Stimulated activated CD4-positive, alpha-beta T cell treated with anti-CD3 and anti-CD28 coated beads, Interleukin-1b, Interleukin-23, amount 100 ng/mL, for 24 hours (primary cell): ENCODE results near the gene ALPI.
"Not testable (repeated sequence)": the region's sequence is repeated elsewhere in the genome, so short reads cannot be mapped to it uniquely, and the experiment has no call there.

ENCODE experiments used
- DNase-seq, 4 experiments: peaks; one replicate each; pipeline ENCODE4 v3.0.0-alpha.2; 2020; ENCODE audit warnings: low read depth in 4 of 4, low spot score in 1 of 4

Gene ALPI

GRCh38 chr2:232441147-232441651, 14.8 kb upstream of the ALPI start:
- no peak for DNase-seq

DNA sequence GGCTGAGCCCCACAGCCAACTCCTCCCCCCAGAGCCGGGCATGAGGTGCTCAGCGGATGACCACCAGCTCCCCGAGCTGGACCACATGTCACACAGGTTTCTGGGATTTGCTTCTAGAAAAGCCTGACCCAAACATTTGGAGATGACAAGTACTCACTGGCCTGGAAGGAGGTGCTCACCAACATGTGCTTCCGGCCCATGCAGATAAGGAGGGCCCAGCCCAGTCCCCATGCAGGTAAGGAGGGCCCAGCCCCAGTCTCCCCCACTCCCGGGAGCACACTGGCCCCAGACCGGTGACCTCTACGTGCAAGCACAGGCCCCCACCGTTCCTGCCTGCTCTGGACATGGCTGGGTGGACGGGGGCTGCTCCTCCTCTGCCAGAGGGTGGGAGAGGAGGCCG, 14.0 kb upstream of the ALPI start:
- DNase-seq: not testable (repeated sequence)

- not testable (repeated sequence) for DNase-seq
Observed at GRCh38 chr2:232442431-232442830, 13.5 kb upstream of the ALPI start.

DNA sequence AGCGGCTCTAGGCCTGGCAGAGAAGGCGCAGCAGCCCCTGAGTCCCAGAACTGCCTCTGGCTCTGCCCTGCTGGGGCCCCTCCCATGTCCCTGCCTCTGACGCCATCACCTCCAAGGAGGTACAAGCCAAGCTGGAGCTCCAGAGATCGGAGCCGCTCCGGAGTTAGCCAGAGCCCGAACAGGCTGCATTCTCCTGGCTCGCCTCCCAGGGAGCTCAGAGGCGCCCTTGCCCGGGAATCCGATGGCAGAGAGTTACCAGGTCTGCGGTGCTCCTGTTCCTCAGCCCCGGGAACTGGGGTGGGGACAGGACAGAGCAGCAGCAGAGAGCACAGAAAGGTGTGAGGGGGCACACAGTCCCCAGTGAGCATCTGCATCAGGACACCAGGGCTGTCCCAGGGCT, 12.9 kb upstream of the ALPI start:
- not testable (repeated sequence) for DNase-seq

GRCh38 chr2:232443669-232444408, 12.1 kb upstream of the ALPI start:
- not testable (repeated sequence) for DNase-seq

DNA sequence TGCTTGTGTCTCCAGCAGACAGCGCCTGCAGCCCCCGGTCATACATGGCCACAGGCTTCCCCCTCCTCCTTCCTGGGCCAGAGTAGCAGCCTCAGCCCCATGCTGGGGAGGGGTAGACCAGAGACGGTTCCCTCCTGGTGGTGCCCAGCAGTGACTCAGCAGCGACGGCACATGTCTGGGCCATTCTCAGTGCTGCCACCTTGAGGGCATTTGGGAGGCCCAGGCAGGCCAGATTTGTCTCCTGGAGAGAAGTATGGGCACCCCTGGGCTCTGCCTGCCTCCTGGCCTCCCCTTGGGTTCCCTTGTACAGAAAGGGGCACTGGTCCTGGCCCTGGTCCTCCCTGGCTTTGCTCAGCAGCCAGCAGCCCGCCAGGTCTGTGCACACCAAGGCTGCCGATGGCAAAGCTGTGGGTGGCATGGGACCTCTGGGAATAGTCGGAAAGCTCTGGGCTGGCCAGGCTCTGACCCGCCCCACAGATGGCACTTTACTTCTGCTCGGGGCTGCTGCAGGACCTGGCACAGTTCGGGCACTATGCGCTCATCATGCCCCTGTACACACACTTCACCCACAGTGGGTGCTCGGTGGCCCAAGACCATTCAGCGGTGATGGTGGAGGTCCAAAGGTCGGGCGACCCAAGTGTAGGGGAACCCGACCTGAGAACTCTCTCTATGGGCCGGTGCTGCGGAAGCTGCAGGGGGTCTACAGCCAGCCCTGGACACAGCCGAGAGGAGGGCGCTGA, 11.4 kb upstream of the ALPI start:
- DNase-seq: peak; percentile 62 to 73 (median 64)

GRCh38 chr2:232445149-232445885, 10.6 kb upstream of the ALPI start:
- DNase-seq: not testable (repeated sequence)

DNA sequence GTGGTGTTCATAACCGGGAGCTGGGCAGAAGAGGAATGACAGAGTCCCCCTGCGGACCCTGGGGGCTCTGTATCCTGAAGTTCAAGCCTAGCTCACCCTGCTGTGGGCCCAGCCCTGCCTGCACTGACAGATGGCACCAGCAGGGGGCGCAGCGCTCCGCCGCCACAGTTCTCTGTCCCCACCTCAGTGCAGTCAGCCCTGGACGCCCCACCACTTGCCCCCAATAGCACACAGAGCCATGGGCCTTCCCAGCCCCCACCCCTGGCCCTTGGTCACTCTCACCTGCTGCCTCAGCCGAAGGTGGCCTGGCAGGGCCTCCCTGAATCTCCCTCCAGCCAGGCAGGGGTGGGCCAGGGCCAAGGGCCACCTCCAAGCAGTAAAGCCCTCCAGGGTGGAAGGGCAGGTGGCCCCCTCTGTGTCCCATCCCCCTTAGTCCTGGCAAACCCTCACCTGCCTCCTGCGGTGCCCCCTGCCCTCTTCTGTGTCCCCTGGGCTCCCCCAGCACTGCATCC, 9.6 kb upstream of the ALPI start:
- not testable (repeated sequence) for DNase-seq

- DNase-seq: no peak
Observed at GRCh38 chr2:232447091-232447620, 8.8 kb upstream of the ALPI start.

DNA sequence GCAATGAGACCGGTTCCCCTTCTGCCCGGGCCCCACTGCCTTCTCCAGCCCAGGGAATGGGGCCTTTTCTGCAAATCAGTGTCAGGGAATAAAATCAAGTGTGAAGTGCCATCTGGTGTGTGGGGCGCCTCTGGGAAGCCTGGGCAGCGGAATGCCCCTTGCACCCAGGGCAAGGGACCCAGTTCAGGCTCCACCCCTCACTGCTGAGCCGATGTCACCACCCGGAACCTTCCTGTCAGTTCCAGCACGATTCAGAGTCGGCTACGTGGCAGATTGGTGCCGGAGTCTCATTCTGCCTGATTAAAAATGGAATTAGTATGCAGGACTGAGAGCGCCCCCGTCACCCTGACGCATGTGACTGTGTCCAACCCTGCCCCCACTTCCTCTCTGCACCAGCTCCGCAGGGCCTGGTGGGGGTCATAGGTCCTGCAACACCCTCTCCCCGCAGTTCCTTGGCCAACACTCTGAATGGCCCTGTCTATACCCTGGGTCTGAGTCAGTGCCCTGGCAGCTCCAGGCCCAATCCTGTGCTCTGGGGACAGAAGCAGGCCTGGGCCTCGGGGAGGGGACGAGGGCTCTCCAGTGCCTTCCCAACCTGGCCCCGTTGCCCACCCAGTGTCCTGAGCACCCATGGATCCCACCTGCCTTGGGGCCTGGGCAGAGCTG, 8.2 kb upstream of the ALPI start:
- DNase-seq: no peak

GRCh38 chr2:232448304-232448690, 7.7 kb upstream of the ALPI start:
- DNase-seq: no peak

GRCh38 chr2:232449964-232450363, 6.0 kb upstream of the ALPI start:
- no peak for DNase-seq

DNA sequence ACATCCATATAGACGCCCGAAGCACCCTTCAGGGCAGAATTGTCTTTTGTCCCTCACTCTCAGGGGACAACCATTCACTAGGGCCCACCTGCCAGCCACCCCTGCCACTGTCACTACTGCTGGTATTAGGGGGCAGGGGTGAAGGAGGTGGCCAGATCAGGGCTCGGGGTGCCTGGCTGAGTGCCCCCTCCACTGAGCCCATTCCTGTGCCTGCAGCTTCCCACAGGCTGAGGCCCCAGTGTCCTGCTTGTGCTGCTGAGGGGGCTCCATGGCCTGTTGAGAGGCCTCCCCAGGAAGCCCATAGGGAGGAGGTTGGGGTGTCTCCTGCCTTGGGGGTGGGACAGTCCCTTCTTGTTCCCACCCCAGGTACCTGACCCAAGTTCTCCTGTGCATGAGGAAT, 4.3 kb upstream of the ALPI start:
- DNase-seq: not testable (repeated sequence)

DNA sequence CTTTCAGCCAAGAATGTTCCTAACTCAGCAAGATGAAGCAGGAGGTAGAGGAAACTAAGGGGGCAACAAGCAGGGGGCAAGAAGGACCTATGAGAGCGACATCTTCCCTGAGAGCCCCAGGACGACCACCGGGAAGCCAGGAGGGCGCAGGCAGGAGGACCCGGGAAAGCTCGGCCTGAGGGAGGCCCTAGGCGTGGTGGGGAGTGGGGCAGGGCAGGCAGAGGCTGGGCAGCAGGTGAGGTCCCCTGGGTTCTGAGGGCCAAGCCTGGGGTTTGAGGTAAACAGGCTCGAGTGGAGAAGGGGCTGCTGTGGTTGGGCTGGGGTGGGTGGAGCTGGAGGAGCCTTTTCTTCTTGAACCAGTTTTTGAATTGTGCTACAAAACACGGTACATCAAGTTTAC, 1.3 kb upstream of the ALPI start:
- DNase-seq: no peak

- no peak for DNase-seq
Observed at GRCh38 chr2:232456296-232457120, 555 bp downstream of the ALPI start.

GRCh38 chr2:232457121-232458011, 1.4 kb downstream of the ALPI start:
- no peak for DNase-seq

- no peak for DNase-seq
Observed at GRCh38 chr2:232458051-232458660, 2.2 kb downstream of the ALPI start.

DNA sequence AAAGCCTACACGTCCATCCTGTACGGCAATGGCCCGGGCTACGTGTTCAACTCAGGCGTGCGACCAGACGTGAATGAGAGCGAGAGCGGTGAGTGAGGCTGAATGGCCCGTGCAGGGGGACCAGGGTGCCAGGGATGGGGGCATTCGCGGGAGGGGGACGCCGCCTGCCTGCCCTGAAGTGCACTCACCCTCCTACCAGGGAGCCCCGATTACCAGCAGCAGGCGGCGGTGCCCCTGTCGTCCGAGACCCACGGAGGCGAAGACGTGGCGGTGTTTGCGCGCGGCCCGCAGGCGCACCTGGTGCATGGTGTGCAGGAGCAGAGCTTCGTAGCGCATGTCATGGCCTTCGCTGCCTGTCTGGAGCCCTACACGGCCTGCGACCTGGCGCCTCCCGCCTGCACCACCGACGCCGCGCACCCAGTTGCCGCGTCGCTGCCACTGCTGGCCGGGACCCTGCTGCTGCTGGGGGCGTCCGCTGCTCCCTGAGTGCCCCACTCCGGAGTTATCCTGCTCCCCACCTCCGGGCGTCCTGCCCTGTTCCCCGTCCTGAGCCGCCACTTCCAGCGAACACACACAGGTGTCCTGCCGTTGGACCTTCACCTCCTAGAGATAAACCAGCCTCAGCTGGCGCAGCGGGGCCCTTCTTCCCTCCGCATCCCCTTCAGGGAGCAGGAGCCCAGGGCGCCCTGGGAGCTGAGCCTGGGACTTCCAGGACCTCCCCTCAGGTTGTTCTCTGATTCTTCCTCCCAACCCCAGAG, 2.9 kb downstream of the ALPI start:
- DNase-seq: no peak
